Duodenal mucosa (tissue), 2 donors: Measurements from ENCODE around the gene DTNB.
"Not testable (repeated sequence)": the region's sequence is repeated elsewhere in the genome, so short reads cannot be mapped to it uniquely, and the experiment has no call there.

ENCODE experiments used
- H3K27ac ChIP-seq: one replicate; pipeline ENCODE4 v1.7.0; 2013; ENCODE audit warnings: low read depth, low read length
- H3K27me3 ChIP-seq, 2 donors: one replicate each; pipeline ENCODE4 v1.7.0; 2013; ENCODE audit warnings: low read length in 2 of 2, control low read depth in 1 of 2; ENCODE audit not compliant: insufficient read depth in 2 of 2, control insufficient read depth in 1 of 2
- H3K36me3 ChIP-seq, 2 donors: one replicate each; pipeline ENCODE4 v1.7.0; 2013; ENCODE audit warnings: low read length in 2 of 2, control low read depth in 1 of 2; ENCODE audit not compliant: insufficient read depth in 2 of 2, control insufficient read depth in 1 of 2
- H3K4me1 ChIP-seq, 2 donors: one replicate each; pipeline ENCODE4 v1.7.0; 2013; ENCODE audit warnings: low read length in 2 of 2, control low read depth in 1 of 2; ENCODE audit not compliant: insufficient read depth in 2 of 2, control insufficient read depth in 1 of 2
- H3K4me3 ChIP-seq, 2 donors: one replicate each; pipeline ENCODE4 v1.7.0; 2013; ENCODE audit warnings: low read length in 2 of 2, low read depth in 1 of 2
- H3K9ac ChIP-seq, 2 donors: one replicate each; pipeline ENCODE4 v1.7.0; 2013; ENCODE audit warnings: low read length in 2 of 2, low read depth in 1 of 2
- H3K9me3 ChIP-seq, 2 donors: one replicate each; pipeline ENCODE4 v1.7.0; 2013; ENCODE audit warnings: low read length in 2 of 2, control low read depth in 1 of 2; ENCODE audit not compliant: control insufficient read depth in 1 of 2

DTNB gene

GRCh38 chr2:25539136-25539535 lies 134.2 kb downstream of the DTNB start:
- no peak overlapping the region for H3K9ac ChIP-seq
- H3K36me3 ChIP-seq: no peaks in the 10 kb centered on the region
- H3K4me3 ChIP-seq: no peak overlapping the region
- no peaks in the 10 kb centered on the region for H3K4me1 ChIP-seq
- H3K9me3 ChIP-seq: no peaks in the 10 kb centered on the region
- H3K27me3 ChIP-seq: no peaks in the 10 kb centered on the region
- H3K27ac ChIP-seq: no peak overlapping the region

DNA sequence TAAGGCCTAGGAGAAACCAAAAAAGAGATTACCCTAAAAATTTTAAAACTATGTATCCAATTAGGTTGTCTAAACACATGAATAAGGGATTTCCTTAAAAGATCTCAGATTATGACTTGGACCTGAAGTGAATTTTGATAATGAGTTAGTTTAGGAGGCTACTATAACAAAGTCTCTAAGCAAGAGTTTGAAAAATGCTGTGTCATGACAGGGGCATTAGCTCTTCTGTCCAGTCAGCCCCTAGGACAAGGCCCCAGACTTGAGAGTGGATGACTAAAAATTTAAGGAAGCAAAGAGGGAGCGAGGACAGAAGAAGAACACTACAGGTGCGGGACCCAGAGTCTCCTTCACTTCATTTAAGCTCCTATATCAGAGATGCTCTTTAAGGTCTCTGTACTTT lies 135.9 kb downstream of the DTNB start:
- H3K9me3 ChIP-seq: no peaks in the 10 kb centered on the region
- no peaks in the 10 kb centered on the region for H3K4me1 ChIP-seq
- H3K27ac ChIP-seq: no peak overlapping the region
- H3K9ac ChIP-seq: no peak overlapping the region
- H3K4me3 ChIP-seq: no peak overlapping the region
- no peaks in the 10 kb centered on the region for H3K27me3 ChIP-seq
- H3K36me3 ChIP-seq: no peaks in the 10 kb centered on the region

DNA sequence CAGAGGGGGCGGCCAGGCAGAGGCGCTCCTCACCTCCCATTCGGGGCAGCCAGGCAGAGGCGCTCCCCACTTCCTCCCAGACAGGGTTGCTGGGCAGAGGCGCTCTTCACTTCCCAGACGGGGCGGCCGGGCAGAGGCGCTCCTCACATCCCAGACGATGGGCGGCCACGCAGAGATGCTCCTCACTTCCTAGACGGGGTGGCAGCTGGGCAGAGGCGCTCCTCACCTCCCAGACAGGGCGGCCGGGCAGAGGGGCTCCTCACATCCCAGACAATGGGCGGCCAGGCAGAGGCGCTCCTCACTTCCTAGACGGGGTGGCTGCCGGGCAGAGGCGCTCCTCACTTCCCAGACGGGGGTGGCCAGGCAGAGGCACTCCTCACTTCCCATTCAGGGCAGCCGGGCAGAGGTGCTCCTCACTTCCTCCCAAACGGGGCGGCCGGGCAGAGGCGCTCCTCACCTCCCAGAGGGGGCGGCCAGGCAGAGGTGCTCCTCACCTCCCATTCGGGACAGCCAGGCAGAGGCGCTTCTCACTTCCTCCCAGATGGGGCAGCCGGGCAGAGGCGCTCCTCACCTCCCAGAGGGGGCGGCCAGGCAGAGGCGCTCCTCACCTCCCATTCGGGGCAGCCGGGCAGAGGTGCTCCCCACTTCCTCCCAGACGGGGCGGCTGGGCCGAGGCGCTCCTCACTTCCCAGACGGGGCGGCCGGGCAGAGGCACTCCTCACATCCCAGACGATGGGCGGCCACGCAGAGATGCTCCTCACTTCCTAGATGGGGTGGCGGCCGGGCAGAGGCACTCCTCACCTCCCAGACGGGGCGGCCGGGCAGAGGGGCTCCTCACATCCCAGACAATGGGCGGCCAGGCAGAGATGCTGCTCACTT lies 137.7 kb downstream of the DTNB start:
- H3K27ac ChIP-seq, H3K4me1 ChIP-seq, H3K9ac ChIP-seq, H3K4me3 ChIP-seq, H3K36me3 ChIP-seq, H3K9me3 ChIP-seq, H3K27me3 ChIP-seq: not testable (repeated sequence)

- not testable (repeated sequence) for H3K36me3 ChIP-seq, H3K9me3 ChIP-seq, H3K4me1 ChIP-seq, H3K9ac ChIP-seq, H3K4me3 ChIP-seq, H3K27ac ChIP-seq, H3K27me3 ChIP-seq
Observed at GRCh38 chr2:25534937-25535336, 138.4 kb downstream of the DTNB start.

GRCh38 chr2:25534455-25534854 lies 138.9 kb downstream of the DTNB start:
- no peak overlapping the region for H3K4me3 ChIP-seq
- no peak overlapping the region for H3K9ac ChIP-seq

DNA sequence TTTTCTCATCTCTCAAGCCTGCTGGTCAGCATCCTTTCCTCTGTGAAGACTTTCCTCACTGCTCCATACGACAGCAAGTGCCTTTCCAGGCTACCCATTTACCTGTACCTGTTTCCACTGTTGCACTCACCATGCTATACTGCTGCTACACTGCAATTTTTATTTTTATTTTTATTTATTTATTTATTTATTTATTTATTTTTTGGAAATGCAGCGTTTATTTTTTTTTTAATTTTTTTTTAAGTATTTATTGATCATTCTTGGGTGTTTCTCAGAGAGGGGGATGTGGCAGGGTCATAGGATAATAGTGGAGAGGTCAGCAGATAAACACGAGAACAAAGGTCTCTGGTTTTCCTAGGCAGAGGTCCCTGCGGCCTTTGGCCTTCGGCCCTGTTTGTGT lies 139.6 kb downstream of the DTNB start:
- H3K27ac ChIP-seq, H3K4me3 ChIP-seq, H3K36me3 ChIP-seq, H3K27me3 ChIP-seq, H3K9me3 ChIP-seq, H3K4me1 ChIP-seq, H3K9ac ChIP-seq: not testable (repeated sequence)

More at GRCh38 chr2:25534455-25534854, 138.9 kb downstream of the DTNB start:
- Histone ChIP-seq H3K36me3 (no peaks in the 10 kb centered on the region), H3K9me3 (no peaks in the 10 kb centered on the region), H3K4me1 (no peaks in the 10 kb centered on the region), H3K27me3 (no peaks in the 10 kb centered on the region), H3K27ac (no peak overlapping the region)

DNA sequence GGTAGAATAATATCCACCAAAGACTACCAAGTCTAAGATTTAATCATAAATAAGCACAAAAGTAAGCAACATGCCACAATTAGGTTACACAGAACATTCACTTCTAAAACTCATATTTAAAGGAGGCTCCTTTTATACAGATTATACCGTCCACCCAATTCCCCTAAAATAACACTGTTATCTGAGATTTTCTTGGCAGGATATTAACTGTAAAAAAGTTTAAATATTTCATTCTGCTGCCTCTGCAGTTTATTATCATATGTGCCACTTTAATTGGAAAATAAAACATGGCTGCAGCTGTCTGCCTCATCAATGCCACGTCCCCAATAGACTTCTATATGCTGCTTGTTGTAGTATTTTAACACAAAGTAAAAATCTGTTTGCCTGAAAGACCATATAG lies 140.9 kb downstream of the DTNB start:
- H3K27me3 ChIP-seq: no peaks in the 10 kb centered on the region
- H3K36me3 ChIP-seq: no peaks in the 10 kb centered on the region
- no peaks in the 10 kb centered on the region for H3K9me3 ChIP-seq
- no peak overlapping the region for H3K27ac ChIP-seq
- H3K4me3 ChIP-seq: no peak overlapping the region
- no peaks in the 10 kb centered on the region for H3K4me1 ChIP-seq
- no peak overlapping the region for H3K9ac ChIP-seq

DNA sequence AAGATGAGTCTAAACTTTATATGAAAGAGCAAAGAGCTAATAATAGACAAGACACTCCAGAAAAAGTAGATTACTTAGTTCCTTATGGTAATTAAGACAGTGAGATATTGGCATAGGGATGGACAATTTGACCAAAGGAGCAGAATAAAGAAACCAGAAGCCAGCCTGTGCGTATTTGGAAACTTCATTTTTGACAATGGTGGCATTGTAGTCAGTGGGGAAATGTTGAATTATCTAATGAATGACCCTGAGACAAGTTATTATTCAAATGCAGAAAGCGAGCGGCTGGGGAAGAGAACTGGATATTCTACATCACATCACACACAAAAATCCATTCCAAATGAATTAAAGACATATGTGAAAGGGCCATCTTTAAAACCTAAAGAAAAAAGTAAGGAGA lies 144.3 kb downstream of the DTNB start:
- no peak overlapping the region for H3K4me3 ChIP-seq
- H3K4me1 ChIP-seq: no peaks in the 10 kb centered on the region
- no peaks in the 10 kb centered on the region for H3K9me3 ChIP-seq
- no peaks in the 10 kb centered on the region for H3K27me3 ChIP-seq
- no peaks in the 10 kb centered on the region for H3K36me3 ChIP-seq
- H3K9ac ChIP-seq: no peak overlapping the region
- no peak overlapping the region for H3K27ac ChIP-seq

DNA sequence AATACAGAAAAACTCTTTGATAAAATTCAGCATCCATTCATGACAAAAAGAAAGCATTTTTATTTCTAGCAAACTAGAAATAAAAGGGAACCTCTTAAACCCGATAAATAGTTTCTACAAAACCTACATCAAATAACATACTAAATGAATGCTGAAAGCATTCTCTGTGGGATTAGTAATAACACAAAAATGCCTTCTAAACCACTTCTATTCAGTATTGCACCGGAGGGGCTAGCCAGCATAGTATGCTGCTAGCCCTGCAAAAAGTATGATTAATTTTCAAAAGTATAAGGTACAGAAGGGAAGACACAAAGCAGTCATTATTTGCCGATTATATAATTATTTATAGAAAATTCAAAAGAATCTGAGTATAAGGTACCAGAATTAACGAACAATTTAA lies 145.2 kb downstream of the DTNB start:
- Histone ChIP-seq H3K27me3 (no peaks in the 10 kb centered on the region), H3K36me3 (no peaks in the 10 kb centered on the region), H3K9me3 (no peaks in the 10 kb centered on the region), H3K4me3 (no peak overlapping the region), H3K9ac (no peak overlapping the region), H3K27ac (no peak overlapping the region), H3K4me1 (no peaks in the 10 kb centered on the region)

GRCh38 chr2:25524507-25524906 lies 148.9 kb downstream of the DTNB start:
- Histone ChIP-seq H3K9me3 (no peaks in the 10 kb centered on the region), H3K27ac (no peak overlapping the region), H3K4me1 (peaks cover 5% of the 10 kb centered on the region in 2 donors), H3K27me3 (no peaks in the 10 kb centered on the region), H3K36me3 (no peaks in the 10 kb centered on the region), H3K9ac (no peak overlapping the region), H3K4me3 (no peak overlapping the region)
